Hepatocyte (in vitro differentiated cells): Measurements from ENCODE around the gene NR3C2.

Source experiments
- CTCF ChIP-seq: fragments of 200-600 bp; sonication (generic); IDR thresholded peaks from 2 replicates; pipeline ENCODE4 v1.5.1; 2016; ENCODE audit warnings: antibody characterized with exemption, mild to moderate bottlenecking; ENCODE audit not compliant: poor library complexity
- EZH2 ChIP-seq: fragments of 200-600 bp; sonication (generic); IDR thresholded peaks from 2 replicates; pipeline ENCODE4 v1.6.1; 2016; ENCODE audit warnings: antibody characterized with exemption, mild to moderate bottlenecking, borderline replicate concordance

GRCh38 chr4:148081745-148082144 lies 360.5 kb downstream of the NR3C2 start:
- no peak for TF ChIP-seq EZH2
- no peak for TF ChIP-seq CTCF
